GM12874 (cell line): ENCODE data around the gene MAP4K2.

Experiments
- CTCF ChIP-seq: IDR thresholded peaks from 2 replicates; pipeline ENCODE4 v1.5.1; 2011; ENCODE audit warnings: low read depth, mild to moderate bottlenecking, control low read depth, low read length, moderate library complexity; ENCODE audit not compliant: insufficient read depth

The MAP4K2 gene

DNA sequence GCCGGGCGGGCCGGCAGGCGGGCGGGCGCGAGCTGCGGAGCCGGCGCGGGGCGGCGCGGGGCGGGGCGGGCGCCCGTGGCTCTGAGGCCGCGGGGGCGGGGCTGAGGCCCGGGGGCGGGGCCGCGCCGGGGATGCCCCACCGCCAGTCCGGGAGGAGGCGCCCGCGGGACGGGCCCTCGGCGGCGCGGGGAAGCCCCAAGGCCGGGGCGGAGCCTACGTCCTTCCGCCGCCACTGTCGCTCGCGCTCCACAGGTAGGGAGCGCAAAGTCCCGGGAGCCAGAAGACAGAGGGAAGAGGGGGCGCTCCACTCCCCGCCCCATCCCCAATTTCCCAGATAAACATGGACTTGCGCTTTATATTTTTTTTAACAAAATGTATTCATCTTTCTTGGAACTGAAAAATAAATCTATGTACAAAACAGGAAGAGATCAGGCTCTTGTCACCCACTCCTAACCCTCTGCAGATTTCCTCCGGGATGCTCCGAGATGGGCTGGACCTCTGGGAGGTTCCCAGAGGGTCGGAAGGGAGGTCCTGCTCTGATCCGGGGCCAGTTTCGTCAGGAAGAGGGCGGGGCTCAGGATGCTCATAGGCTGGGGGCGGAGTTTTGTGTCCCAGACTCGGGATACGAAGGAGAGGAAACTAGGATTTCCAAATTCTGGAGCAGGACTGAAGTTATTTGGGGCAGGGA lies at the start of gene MAP4K2:
Gene MAP4K2, minus strand, starts transcription at position 57 of the 688 bp plus-strand sequence. CDS start 65 bp downstream, outside the sequence.
- peak; percentile 33 for TF ChIP-seq CTCF

- TF ChIP-seq CTCF = no peak
Observed at GRCh38 chr11:64851831-64852351, 48.9 kb upstream of the MAP4K2 start.

DNA sequence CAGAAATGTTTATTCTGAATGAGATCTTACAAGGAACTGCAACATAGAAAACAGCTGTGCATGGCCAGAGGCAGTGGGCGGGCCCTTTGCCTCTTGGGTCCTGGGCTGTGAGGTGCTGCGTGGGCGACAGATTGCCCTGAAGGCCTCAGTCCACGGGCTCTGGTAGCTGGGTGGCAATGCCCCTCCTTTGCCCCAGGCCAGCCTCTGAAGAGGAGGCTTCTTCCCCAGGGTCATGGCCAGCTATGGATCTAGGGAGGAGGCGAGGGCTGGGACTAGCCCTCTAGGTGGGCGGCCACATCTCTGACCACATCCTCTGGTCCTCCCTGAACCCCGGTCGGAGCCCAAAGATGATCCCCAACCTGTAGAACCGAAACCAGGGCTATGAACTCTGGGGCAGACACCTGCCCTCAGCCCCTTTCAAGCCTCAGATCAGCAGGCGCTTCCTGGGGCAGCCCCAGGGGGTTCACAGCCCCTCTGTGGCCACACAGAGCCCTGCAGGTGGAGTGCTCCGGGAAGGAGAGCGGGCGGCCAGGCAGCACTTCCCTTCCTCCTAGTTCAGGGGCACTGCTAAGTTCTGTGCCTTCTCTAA lies 48.1 kb upstream of the MAP4K2 start:
- TF ChIP-seq CTCF = peak; percentile 38; the same call in 1 of the 2 replicates

- TF ChIP-seq CTCF = no peak
Observed at GRCh38 chr11:64849598-64850356, 46.8 kb upstream of the MAP4K2 start.

GRCh38 chr11:64848826-64849597 lies 46.0 kb upstream of the MAP4K2 start:
- peak; percentile 30; the same call in 1 of the 2 replicates for TF ChIP-seq CTCF

GRCh38 chr11:64848214-64848825 lies 45.3 kb upstream of the MAP4K2 start:
- no peak for TF ChIP-seq CTCF
